RCC 7860 (cell line): ENCODE results near the gene NAPA.

Source experiments
- DNase-seq: peaks from one replicate; pipeline ENCODE4 v3.0.0-alpha.2; 2015; ENCODE audit warnings: low spot score
- FAIRE-seq: peaks from 2 replicates; lab custom pipeline; 2012; peaks lifted over from hg19 to GRCh38; lab: Jason Lieb, UNC

The NAPA gene

DNA sequence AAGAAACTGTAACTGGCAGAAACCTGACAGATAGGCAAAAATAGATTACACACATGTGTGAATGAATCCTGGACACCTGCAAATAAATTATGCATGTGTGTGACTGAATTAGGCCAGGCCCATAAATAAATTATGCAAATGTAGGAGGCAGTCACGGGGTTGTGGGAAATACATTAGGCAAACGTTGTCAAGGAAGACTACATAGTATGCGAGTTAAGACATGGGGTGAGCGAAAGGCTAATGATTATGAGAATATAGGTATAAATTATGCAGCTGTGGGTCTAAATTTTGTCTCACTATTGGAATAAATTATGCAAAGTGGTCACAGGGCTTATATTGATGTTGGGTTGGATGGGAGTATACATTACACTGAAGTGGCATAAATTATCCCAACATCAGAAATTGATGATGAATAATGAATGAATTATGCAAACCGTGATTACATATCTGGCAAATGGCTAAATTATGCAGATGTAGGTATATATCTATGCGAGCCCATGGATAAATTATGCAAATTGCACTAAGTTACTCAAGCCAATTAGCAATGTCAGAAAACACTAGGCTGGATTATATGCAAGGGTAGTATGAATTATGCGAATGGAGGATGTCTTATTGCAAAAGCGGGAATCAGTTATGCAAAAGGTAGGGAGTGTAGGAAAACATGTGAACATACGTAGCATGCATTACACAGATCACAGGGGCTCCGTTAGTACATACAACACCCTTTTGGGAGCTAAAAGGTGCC, 50.0 kb downstream of the NAPA start:
- DNase-seq (no peak), FAIRE-seq (no peak)

DNA sequence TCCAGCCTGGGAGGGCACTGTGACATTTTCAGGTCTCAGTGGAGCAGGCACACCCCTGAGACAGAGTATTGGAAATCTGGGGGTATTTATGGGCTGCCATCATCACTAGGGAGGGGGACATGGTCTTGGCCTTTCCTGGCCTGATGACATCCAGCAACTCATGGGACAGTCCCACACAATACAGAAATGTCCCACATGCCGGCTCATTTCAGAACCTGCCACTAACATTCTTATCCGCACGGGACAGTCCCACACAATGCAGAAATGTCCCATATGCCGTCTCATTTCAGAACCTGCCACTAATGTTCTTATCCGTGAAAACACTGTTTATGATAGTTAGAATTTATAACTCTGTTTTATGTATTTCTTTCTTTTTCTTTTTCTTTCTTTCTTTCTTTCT, 53.0 kb downstream of the NAPA start:
- FAIRE-seq: no peak

DNA sequence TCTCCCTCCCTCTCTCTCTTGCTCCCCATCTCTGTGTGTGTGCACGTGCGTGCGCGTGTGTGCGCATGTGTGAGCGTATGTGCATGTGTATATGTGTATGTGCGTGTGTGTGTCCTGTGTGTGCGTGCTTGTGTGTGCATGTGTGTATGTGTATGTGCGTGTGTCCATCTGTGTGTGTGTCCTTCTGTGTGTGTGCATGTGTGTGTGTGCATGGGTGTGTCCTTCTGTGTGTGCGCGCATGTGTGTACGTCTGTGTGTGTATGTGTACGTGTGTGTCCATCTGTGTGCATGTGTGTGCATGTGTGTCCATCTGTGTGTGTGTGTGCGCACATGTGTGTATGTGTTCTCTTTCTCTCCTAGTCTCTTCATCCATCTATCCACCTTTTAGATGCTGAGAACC, 55.4 kb downstream of the NAPA start:
- no peak for FAIRE-seq
- DNase-seq: no peak

More for the DNA sequence above, 53.0 kb downstream of the NAPA start:
- no peak for DNase-seq

DNA sequence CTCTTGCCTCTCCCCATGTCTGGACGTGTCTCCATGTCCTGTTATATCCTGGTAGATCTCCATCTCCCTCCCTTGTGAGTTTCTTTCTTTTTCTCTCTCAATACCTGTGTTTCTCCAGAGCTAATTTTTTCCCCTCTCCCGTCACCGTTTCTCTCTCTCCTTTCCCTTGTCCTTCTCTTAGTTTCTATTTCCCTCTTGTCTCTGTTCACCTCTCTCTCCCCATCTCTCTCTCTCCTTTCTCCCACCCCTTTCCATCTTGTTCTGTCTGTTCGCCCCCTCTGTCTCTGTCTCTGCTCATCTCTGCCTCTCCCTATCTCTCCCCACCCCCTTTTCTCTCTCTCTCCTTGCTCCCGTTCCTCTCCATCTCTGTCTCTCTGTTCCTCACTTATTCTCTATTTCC, 56.2 kb downstream of the NAPA start:
- FAIRE-seq (no peak), DNase-seq (no peak)

DNA sequence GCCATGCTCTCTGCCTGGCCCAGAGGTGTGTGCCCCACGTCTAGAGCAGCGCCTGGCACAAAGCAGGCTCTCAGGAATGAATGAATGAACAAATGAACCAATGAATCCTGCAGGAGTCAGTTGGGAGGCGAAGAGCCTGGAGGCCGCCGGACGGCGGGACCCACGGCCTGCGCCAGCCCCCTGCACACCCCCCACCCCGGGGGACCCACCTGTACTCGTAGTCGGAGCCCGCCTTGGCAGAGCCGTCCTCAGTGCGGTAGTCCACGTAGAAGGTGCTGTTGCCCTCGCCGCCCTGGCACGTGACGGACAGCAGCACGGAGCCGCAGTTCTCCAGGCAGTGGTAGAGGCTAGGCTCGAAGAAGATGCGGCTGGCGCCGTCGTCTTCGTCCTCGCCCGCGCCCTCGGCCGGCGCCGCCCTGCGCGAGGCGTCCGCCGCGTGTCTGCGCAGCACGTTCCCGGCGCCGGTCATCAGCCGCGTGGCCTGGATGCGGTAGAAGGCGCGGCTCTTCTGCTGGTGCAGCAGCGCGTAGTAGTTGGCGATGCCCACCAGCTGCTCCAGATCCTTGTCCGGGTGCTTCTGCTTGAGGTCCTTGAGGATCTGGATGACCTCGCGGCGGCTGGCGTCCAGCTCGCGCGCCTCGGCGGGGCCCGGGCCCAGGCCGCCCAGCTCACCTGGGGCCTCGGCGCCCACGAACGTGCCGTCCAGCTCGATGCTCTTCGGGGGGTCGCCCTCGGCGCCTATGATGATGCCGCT, 58.0 kb downstream of the NAPA start:
- DNase-seq (no peak), FAIRE-seq (no peak)

DNA sequence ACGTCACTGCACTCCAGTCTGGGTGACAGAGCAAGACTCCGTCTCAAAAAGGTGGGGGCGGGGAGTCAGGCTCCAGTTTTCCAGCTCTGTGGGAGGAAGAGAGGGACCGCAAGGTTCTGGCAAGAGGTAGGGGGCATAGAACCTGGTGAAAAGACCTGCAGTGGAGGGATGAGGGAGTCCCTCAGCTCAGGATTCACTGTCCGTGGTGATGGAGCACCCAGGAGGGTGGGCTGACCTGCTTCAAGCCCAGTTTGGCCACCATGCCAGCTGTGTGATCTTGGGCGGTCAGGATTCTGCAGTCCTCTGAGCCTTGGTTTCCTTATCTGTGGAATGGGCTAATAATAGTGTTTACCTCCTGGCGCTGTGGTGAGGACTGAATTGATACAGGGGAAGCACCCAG, 64.4 kb downstream of the NAPA start:
- no peak for DNase-seq
- FAIRE-seq: no peak

DNA sequence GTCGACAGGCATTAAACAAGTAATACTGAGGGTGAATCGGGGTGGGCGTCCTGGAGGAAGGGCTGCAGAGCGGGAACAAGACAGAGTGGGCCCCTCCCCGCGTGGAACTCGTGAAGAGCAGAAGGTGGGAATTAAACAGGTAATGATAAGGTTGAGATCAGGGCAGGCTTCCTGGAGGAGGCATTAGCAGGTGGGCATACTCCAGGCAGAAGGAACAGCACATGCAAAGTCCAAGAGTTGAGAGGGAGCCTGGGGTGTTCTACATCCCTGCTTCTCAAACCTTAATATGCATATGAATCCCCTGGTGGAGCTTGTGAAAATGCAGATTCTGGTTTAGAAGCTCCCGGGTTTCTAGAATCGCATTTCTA, 66.5 kb downstream of the NAPA start:
- FAIRE-seq: no peak
- no peak for DNase-seq

DNA sequence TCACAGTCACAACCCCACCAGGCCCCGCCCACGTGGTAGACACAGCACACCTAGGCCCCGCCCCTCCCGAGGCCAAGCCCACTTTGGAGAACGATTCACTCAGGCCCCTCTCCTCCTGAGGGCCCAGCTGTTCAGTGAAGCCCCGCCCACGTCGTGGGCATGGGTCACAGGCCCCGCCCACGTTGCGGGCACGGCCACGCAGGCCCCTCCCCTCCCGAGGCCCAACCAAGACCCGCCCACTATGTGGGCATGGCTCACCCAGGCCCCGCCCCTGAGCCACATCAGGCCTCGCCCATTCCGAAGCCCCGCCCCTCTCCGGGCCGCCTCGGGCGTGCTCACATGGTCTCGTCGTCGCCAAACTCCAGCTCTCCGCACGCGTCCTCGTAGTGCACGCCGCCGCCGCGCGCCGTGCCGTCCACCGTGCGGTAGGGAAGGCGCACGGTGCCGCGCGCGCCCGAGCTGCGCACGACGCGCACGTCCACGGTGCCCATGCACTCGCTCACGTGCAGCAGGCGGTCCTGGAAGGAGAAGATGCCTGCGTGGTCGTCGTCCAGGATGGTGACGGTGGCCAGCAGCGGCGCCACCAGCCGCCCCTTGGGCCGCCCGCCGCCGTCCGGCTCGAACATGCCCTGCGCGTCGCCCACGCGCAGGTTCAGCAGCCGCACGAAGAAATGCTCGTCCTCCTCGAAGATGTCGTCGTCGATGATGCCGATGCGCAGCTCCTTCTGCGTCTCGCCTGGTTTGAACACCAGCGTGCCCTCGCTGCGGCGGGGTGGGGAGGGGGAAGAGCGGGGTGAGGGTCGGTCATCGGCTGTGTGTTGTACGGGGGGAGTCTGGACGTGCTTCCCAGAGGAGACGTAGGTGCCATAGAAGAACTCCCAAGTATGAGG, 67.1 kb downstream of the NAPA start:
- no peak for DNase-seq

DNA sequence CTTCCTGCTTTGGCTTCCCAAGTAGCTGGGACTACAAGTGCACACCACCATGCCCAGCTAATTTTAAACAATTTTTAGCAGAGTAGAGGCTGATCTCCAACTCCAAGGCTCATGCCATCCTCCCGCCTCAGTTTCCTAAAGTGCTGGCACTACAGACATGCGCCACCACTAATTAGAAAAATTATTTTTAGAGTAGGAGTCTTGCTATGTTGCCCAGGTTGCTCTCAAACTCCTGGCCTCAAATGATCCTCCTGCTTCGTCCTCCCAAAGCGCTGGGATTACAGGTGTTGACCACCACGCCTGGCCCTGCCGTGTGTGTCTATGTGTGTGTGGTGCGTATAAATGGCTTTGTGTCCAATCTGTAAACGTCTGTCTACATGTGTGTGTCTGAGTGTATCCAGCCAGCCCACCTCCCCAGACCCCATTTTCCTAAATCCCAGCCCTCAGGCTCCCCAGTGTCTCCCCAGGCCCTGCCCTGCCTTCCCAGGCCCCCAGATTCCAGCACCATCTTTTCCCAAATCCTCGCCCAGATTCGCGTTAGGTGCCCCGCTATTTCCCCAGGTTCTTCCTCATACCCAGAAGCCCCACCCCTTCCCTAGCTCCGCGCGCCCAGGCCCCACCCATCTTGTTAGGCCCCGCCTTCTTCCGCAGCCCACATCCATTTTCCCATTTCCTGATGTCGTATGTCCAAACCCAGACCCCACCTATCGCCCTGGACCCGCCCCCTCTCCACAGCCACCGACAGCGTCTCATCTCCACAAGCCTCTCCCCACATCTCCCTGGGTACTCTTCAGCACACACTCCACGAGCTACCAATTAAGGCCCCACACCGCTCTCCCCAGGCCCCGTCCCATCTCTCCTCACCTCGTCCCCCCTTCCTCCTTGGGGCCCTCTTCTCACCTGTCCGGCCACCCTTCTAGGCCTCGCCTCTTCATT, 68.1 kb downstream of the NAPA start:
- no peak for FAIRE-seq
- no peak for DNase-seq

More for the DNA sequence above, 67.1 kb downstream of the NAPA start:
- FAIRE-seq: no peak

DNA sequence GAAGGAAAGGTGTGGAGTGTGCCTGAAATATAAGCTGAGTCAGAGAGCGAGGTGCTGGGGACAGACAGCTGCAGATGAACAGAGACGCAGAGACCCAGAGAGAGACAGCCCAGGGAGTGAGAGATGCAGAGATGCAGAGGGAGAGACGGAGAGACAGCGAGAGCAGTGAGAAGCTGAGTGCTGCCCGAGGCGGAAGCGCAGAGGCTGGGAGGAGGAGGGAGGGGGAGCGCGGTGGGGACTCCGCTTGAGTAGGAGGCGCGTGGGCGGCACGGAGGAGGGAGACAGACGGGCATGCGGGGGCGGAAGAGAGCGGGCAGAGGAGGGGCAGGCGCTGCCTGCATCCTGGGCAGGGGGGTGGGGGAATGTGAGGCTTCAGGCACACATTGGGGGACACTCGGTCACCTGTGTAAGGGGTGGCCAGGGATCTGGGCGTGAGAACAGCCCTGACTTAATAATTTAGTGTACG, 68.9 kb downstream of the NAPA start:
- FAIRE-seq: no peak
- DNase-seq: no peak

DNA sequence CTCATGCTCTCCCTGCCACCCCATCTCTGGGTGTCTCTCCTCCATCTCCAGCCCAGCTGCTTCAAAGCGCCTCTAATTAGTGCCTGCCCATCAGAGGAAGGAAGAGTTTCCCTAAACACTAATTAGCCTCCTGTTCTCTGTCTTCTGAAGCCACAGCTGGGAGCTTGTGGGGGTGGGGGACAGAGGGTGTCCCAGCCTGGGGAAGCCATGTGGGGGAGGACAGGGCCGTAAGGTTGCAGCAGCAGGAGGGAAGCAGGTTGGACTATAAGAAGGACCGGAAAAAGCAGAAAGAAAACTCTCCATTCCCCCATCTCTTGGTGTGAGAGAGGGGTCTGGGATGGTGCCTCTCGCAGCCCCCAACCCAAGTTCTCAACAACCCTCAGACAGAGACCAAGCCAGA, 69.3 kb downstream of the NAPA start:
- DNase-seq (no peak), FAIRE-seq (no peak)

DNA sequence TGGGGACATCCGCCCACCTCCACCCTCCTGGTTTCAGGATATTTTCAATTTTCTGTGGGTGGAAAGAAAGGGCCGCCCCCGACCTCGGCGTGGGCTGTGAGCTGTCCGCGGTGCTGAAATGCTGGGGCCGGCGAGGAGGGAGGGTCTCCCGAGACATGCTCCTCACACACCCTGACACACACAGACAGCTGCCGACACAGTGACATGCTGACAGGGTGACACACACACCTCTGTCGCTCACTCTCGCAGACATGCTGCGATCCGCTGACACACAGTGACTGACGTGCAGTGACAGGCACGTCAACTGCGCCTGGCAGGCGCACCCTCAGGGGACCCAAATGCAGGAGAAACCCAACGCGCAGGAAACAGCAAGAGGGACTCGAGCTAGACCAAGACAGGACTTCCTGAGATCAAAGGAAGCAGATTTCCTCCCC, 70.5 kb downstream of the NAPA start:
- FAIRE-seq: no peak

DNA sequence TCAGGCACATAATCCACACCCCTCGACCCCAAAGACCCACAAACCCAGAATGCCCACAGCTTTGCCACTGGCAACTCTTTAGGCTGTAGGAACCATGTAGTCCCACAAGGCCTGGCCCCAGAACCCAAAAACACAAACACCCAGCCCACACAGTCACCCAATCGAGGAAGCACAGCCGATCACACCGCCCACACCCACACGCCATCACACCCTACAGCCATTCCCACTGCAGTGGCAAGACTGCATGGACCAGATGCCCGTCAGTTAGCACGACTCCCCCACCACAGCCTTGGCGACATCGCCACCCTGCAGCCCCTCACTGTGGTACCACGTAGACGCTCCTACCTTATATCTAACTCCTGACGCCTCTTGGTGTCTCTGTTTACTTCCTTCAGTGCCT, 71.5 kb downstream of the NAPA start:
- no peak for DNase-seq
- no peak for FAIRE-seq

More for the DNA sequence above, 70.5 kb downstream of the NAPA start:
- DNase-seq: no peak

DNA sequence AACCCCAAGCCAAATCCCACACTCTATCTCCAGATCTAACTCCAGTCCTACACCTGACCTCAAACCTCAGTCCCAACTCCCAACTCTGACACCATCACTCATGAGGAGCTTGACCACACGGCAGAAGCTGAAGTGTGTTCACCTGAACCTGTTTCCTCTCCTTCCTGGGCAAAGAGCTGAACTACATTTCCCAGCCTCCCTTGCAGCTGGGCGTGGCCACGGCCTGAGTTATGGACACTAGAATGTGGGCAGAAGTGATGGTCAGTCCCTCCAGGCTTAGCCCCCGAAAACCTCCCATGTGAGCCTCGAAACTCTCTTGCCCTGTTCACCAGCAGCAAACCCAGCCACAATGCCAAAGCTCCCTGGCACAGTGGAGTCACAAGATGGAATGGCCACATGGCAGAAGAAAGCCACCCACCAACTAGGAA, 76.1 kb downstream of the NAPA start:
- DNase-seq: no peak
- FAIRE-seq: no peak
